GM21423 (cell line): Measurements from ENCODE around the gene TRMT61B.

Experiments
- ATAC-seq: cut with Tn5 transposase; IDR thresholded peaks from one replicate; pipeline ENCODE4 v1.9.1; 2021; ENCODE audit warnings: mild to moderate bottlenecking, moderate library complexity; ENCODE audit not compliant: unreplicated experiment

TRMT61B gene

GRCh38 chr2:28870146-28870891 lies at the start of gene TRMT61B:
TRMT61B (minus strand) TSS chr2:28870309; CDS start chr2:28870277, 32 bp downstream.
- ATAC-seq = peak; percentile 94

GRCh38 chr2:28915939-28916338 lies 45.8 kb upstream of the TRMT61B start:
- no peak for ATAC-seq

GRCh38 chr2:28909655-28910353 lies 39.7 kb upstream of the TRMT61B start:
- no peak for ATAC-seq

- ATAC-seq = no peak
These were observed 38.1 kb upstream of the TRMT61B start for GRCh38 chr2:28908172-28908571.

- no peak for ATAC-seq
These were observed 36.7 kb upstream of the TRMT61B start for GRCh38 chr2:28906821-28907220.

- ATAC-seq = no peak
These were observed 36.3 kb upstream of the TRMT61B start for GRCh38 chr2:28906376-28906775.

- no peak for ATAC-seq
These were observed 35.4 kb upstream of the TRMT61B start for GRCh38 chr2:28905533-28905932.

GRCh38 chr2:28904802-28905457 lies 34.8 kb upstream of the TRMT61B start:
- no peak for ATAC-seq

- no peak for ATAC-seq
These were observed 34.2 kb upstream of the TRMT61B start for GRCh38 chr2:28904295-28904694.

GRCh38 chr2:28902584-28902983 lies 32.5 kb upstream of the TRMT61B start:
- ATAC-seq = no peak

- no peak for ATAC-seq
These were observed 31.7 kb upstream of the TRMT61B start for GRCh38 chr2:28901841-28902240.

GRCh38 chr2:28901202-28901601 lies 31.1 kb upstream of the TRMT61B start:
- no peak for ATAC-seq

- no peak for ATAC-seq
These were observed 27.9 kb upstream of the TRMT61B start for GRCh38 chr2:28898048-28898447.

GRCh38 chr2:28896906-28897305 lies 26.8 kb upstream of the TRMT61B start:
- ATAC-seq = no peak

- peak; percentile 10 for ATAC-seq
These were observed 25.2 kb upstream of the TRMT61B start for GRCh38 chr2:28895189-28895893.

- ATAC-seq = peak; percentile 85
These were observed 24.5 kb upstream of the TRMT61B start, which contains the start of gene WDR43 for GRCh38 chr2:28894470-28895188. WDR43 (plus strand) TSS chr2:28894667; CDS start chr2:28894699, 32 bp downstream.

GRCh38 chr2:28893488-28893887 lies 23.4 kb upstream of the TRMT61B start:
- ATAC-seq = no peak

- ATAC-seq = no peak
These were observed 10.1 kb upstream of the TRMT61B start for GRCh38 chr2:28880193-28880592.

GRCh38 chr2:28871620-28872019 lies 1.5 kb upstream of the TRMT61B start:
- ATAC-seq = no peak

- peak; percentile 29 for ATAC-seq
These were observed 489 bp downstream of the TRMT61B start for GRCh38 chr2:28869494-28870145.
